ENCODE data around the gene B4GALNT4.

The B4GALNT4 gene

DNA sequence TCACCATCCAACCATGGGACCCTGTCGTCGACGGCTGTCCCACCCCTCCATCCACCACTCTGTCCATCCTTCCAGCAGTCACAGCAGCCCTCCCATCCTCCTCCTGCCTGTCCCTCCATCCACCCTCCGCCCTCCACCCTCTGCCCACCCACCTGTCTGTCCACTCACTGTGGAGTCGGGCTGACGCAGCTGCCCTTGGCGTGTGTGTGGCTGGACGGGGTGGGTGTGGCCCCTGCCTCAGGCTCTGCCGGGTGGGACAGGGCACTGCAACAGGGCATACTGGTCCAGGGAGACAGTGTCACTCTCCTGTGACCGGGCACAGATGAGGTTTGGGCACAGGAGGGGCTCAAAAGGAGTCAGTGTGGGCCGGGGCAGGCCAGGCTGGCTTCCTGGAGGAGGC lies 26.6 kb downstream of the B4GALNT4 start:
- no peak for TF ChIP-seq CTCF (conservative IDR thresholded peaks at IDR 0.05; ENCODE audit: low read depth, low read length)
- Histone ChIP-seq H4K20me1 (ENCODE audit: insufficient read depth) (no peaks in the 10 kb centered on the region), H3K27me3 (ENCODE audit: insufficient read depth, low read depth) (peaks cover 35% of the 10 kb centered on the region), H3K79me2 (ENCODE audit: insufficient read depth, low read depth) (no peaks in the 10 kb centered on the region), H3K27ac (no peak overlapping the region), H3K36me3 (ENCODE audit: insufficient read depth) (no peaks in the 10 kb centered on the region), H3K4me2 (no peak overlapping the region), H3K4me3 (IDR thresholded peaks at IDR 0.05; ENCODE audit: insufficient read depth, low read depth, low read length) (no peak overlapping the region), H3K4me1 (ENCODE audit: low read depth, poor library complexity, severe bottlenecking) (no peaks in the 10 kb centered on the region), H3K9ac (no peak overlapping the region), H2AFZ (ENCODE audit: low read depth) (no peak overlapping the region)

GRCh38 chr11:396511-396947 lies 27.2 kb downstream of the B4GALNT4 start:
- no peak for TF ChIP-seq CTCF (conservative IDR thresholded peaks at IDR 0.05; ENCODE audit: low read depth, low read length)
- Histone ChIP-seq H3K27ac (no peak overlapping the region), H3K4me3 (IDR thresholded peaks at IDR 0.05; ENCODE audit: insufficient read depth, low read depth, low read length) (no peak overlapping the region), H3K36me3 (ENCODE audit: insufficient read depth) (no peaks in the 10 kb centered on the region), H3K79me2 (ENCODE audit: insufficient read depth, low read depth) (no peaks in the 10 kb centered on the region), H3K4me2 (0 out of 2 replicates have a peak overlapping the region, but pooled peaks have one; percentile 42), H3K27me3 (ENCODE audit: insufficient read depth, low read depth) (peaks cover 28% of the 10 kb centered on the region), H3K9ac (no peak overlapping the region), H4K20me1 (ENCODE audit: insufficient read depth) (no peaks in the 10 kb centered on the region), H3K4me1 (ENCODE audit: low read depth, poor library complexity, severe bottlenecking) (no peaks in the 10 kb centered on the region), H2AFZ (ENCODE audit: low read depth) (peak overlapping the region; percentile 18; the same call in 1 of the 2 replicates)

DNA sequence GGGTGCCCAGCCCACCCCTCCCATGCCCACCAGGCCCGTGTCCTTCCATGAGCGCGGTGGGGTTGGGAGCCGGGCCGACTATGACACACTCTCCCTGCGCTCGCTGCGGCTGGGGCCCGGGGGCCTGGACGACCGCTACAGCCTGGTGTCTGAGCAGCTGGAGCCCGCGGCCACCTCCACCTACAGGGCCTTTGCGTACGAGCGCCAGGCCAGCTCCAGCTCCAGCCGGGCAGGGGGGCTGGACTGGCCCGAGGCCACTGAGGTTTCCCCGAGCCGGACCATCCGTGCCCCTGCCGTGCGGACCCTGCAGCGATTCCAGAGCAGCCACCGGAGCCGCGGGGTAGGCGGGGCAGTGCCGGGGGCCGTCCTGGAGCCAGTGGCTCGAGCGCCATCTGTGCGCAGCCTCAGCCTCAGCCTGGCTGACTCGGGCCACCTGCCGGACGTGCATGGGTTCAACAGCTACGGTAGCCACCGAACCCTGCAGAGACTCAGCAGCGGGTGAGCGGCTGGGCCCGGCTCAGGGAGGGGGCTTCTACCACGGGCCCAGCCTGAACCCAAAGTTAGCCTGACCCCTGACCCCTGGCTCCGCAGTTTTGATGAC lies 27.7 kb downstream of the B4GALNT4 start:
- Histone ChIP-seq H3K9ac (no peak overlapping the region), H3K4me2 (peak overlapping the region; percentile 42; the same call in 1 of the 2 replicates), H4K20me1 (ENCODE audit: insufficient read depth) (no peaks in the 10 kb centered on the region), H3K4me1 (ENCODE audit: low read depth, poor library complexity, severe bottlenecking) (no peaks in the 10 kb centered on the region), H3K79me2 (ENCODE audit: insufficient read depth, low read depth) (no peaks in the 10 kb centered on the region), H3K4me3 (IDR thresholded peaks at IDR 0.05; ENCODE audit: insufficient read depth, low read depth, low read length) (no peak overlapping the region), H3K36me3 (ENCODE audit: insufficient read depth) (no peaks in the 10 kb centered on the region), H2AFZ (ENCODE audit: low read depth) (peak overlapping the region; percentile 18; the same call in 1 of the 2 replicates), H3K27ac (no peak overlapping the region), H3K27me3 (ENCODE audit: insufficient read depth, low read depth) (peaks cover 24% of the 10 kb centered on the region)
- TF ChIP-seq CTCF (conservative IDR thresholded peaks at IDR 0.05; ENCODE audit: low read depth, low read length) = peak; percentile 40

DNA sequence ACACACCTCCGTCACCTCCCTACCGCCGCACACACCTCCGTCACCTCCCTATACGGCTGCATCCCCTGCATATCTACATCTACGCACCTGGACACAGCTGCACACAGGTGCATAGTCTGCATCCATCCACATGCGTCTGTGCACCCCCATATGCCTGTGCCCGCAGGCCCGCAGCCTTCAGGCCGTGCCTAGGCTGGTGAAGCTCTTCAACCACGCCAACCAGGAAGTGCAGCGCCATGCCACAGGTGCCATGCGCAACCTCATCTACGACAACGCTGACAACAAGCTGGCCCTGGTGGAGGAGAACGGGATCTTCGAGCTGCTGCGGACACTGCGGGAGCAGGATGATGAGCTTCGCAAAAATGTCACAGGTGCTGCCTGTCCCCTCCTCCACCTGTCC lies 29.5 kb downstream of the B4GALNT4 start:
- H3K36me3 ChIP-seq (ENCODE audit: insufficient read depth) = no peaks in the 10 kb centered on the region
- no peak overlapping the region for H3K4me3 ChIP-seq (IDR thresholded peaks at IDR 0.05; ENCODE audit: insufficient read depth, low read depth, low read length)
- TF ChIP-seq CTCF (conservative IDR thresholded peaks at IDR 0.05; ENCODE audit: low read depth, low read length) = no peak
- no peak overlapping the region for H2AFZ ChIP-seq (ENCODE audit: low read depth)
- no peak overlapping the region for H3K27ac ChIP-seq
- H3K27me3 ChIP-seq (ENCODE audit: insufficient read depth, low read depth) = peaks cover 20% of the 10 kb centered on the region
- no peaks in the 10 kb centered on the region for H4K20me1 ChIP-seq (ENCODE audit: insufficient read depth)
- no peak overlapping the region for H3K9ac ChIP-seq
- no peaks in the 10 kb centered on the region for H3K4me1 ChIP-seq (ENCODE audit: low read depth, poor library complexity, severe bottlenecking)
- no peak overlapping the region for H3K4me2 ChIP-seq
- H3K79me2 ChIP-seq (ENCODE audit: insufficient read depth, low read depth) = no peaks in the 10 kb centered on the region
